CD4-positive, alpha-beta T cell (primary cell): ENCODE measurements around the gene TMEM151B. TPM values are rescaled to one million over a fixed set of nuclear protein-coding genes. Genes with fewer than 3 reads are reported as not detected.

Source experiments
- ATAC-seq: fragments of 200-7000 bp; cut with Tn5 transposase; one replicate; pipeline ENCODE4 v1.10.0; 2022; ENCODE audit warnings: mild to moderate bottlenecking; ENCODE audit not compliant: poor library complexity
- CTCF ChIA-PET: fragments of 350-600 bp; sonication (Branson Sonifier 250); formaldehyde crosslinking; loops from one replicate; lab custom pipeline; 2021; ENCODE audit warnings: antibody characterized with exemption, inconsistent platforms; lab: Charles Lee
- POLR2A ChIA-PET: fragments of 350-600 bp; sonication (Branson Sonifier 250); formaldehyde crosslinking; loops from one replicate; lab custom pipeline; 2021; ENCODE audit warnings: antibody characterized with exemption, inconsistent platforms; lab: Charles Lee
- DNase-seq, 14 experiments: peaks; one replicate each; pipeline ENCODE4 v3.0.0-alpha.2; 2013 to 2020; ENCODE audit warnings: mixed read lengths in 2 of 14
- H3K27ac ChIP-seq, 2 donors: one replicate each; pipeline versions ENCODE4 v1.5.1 to v1.7.0; 2013; ENCODE audit warnings: low read length in 2 of 2, low read depth in 1 of 2, mild to moderate bottlenecking in 1 of 2
- H3K27me3 ChIP-seq, 2 experiments: 1 replicate in 1 of 2; 2 replicates in 1 of 2; pipeline versions ENCODE4 v1.6.1 to v1.7.0; 2013; ENCODE audit warnings: low read length in 2 of 2, control low read depth in 1 of 2, mild to moderate bottlenecking in 1 of 2, moderate library complexity in 1 of 2; ENCODE audit not compliant: insufficient read depth in 2 of 2, control insufficient read depth in 1 of 2
- H3K36me3 ChIP-seq: one replicate; pipeline ENCODE4 v1.6.1; 2013; ENCODE audit warnings: low read length, control low read depth; ENCODE audit not compliant: insufficient read depth
- H3K4me1 ChIP-seq: one replicate; pipeline ENCODE4 v1.6.1; 2013; ENCODE audit warnings: low read length, control low read depth; ENCODE audit not compliant: insufficient read depth
- H3K4me3 ChIP-seq: one replicate; pipeline ENCODE4 v1.5.1; 2013; ENCODE audit warnings: mild to moderate bottlenecking, low read length, moderate library complexity
- H3K9me3 ChIP-seq, 2 experiments: 1 replicate in 1 of 2; 2 replicates in 1 of 2; pipeline versions ENCODE4 v1.6.1 to v1.7.0; 2013; ENCODE audit warnings: low read length in 2 of 2, mild to moderate bottlenecking in 2 of 2, control low read depth in 1 of 2, moderate library complexity in 1 of 2; ENCODE audit not compliant: control insufficient read depth in 1 of 2, insufficient read depth in 1 of 2
- H3K27ac Mint-ChIP-seq: one replicate; pipeline ENCODE4 v1.8.0; 2020; ENCODE audit warnings: mixed read lengths
- H3K27me3 Mint-ChIP-seq: one replicate; pipeline ENCODE4 v1.8.0; 2021; ENCODE audit warnings: mixed read lengths
- H3K36me3 Mint-ChIP-seq: one replicate; pipeline ENCODE4 v1.8.0; 2021; ENCODE audit warnings: low read depth, mixed read lengths
- H3K4me1 Mint-ChIP-seq: one replicate; pipeline ENCODE4 v1.8.0; 2021; ENCODE audit warnings: low read depth, mixed read lengths
- H3K4me3 Mint-ChIP-seq: one replicate; pipeline ENCODE4 v1.8.0; 2020; ENCODE audit warnings: mild to moderate bottlenecking, mixed read lengths
- H3K9me3 Mint-ChIP-seq: one replicate; pipeline ENCODE4 v1.8.0; 2020; ENCODE audit warnings: mixed read lengths
- CTCF ChIP-seq: fragments of 200-600 bp; IDR thresholded peaks from one replicate; pipeline ENCODE4 v1.8.0; 2022; ENCODE audit warnings: antibody characterized with exemption, mild to moderate bottlenecking
- intact Hi-C, 2 experiments: fragments of 100-400 bp; cut with DNase I in 1 of 2; cut with micrococcal nuclease in 1 of 2; formaldehyde crosslinking; loops; one replicate each; pipeline versions ENCODE4 v1.15.1 to v1.9.0; 2023 to 2025; cut with DNase I, micrococcal nuclease
- total RNA-seq, 174 experiments: library from RNA in 2 of 174; stranded (reverse) in 2 of 174; gene quantifications; one replicate each; pipeline ENCODE4 v1.2.3 and lab custom pipeline; 2021 to 2026

Gene TMEM151B
- total RNA-seq, 2 experiments from 2014 or later: not detected

- Histone ChIP-seq H3K36me3 (peaks cover 18% of the 10 kb centered on the region), H3K27me3 (peaks cover 38 to 46% of the 10 kb centered on the region in 2 experiments), H3K4me3 (peak overlapping the region; percentile 40), H3K9me3 (peaks cover 0 to 5% of the 10 kb centered on the region in 2 experiments), H3K4me1 (peaks cover 16% of the 10 kb centered on the region), H3K27ac (no peak overlapping the region)
- Mint-ChIP-seq H3K27ac (no peak overlapping the region), H3K4me1 (peaks cover 15% of the 10 kb centered on the region), H3K36me3 (peaks cover 23% of the 10 kb centered on the region), H3K9me3 (no peaks in the 10 kb centered on the region), H3K27me3 (peaks cover 44% of the 10 kb centered on the region), H3K4me3 (peak overlapping the region; percentile 54)
- CTCF ChIA-PET: interaction anchor here (1.3 to 3.1 kb wide), 3 partner anchors 8 to 29 kb away, joined by 4 to 12 read pairs (median 4); partner anchors contain the start of gene AARS2
- DNase-seq (peak; percentile 13 to 71 (median 44)), ATAC-seq (peak; percentile 88)
- POLR2A ChIA-PET: interaction anchor here (4.0 kb wide), 1 partner anchor 16 kb away, joined by 18 read pairs; the partner anchor contains the start of gene AARS2
- intact Hi-C loops: no loop called here
- no peak for TF ChIP-seq CTCF
Measured at GRCh38 chr6:44297063-44298038, 27.1 kb downstream of the TMEM151B start.

GRCh38 chr6:44298055-44298803, 28.0 kb downstream of the TMEM151B start:
- Mint-ChIP-seq H3K27ac (no peak overlapping the region), H3K36me3 (peaks cover 29% of the 10 kb centered on the region), H3K4me1 (peaks cover 15% of the 10 kb centered on the region), H3K4me3 (peak overlapping the region; percentile 54), H3K27me3 (peaks cover 38% of the 10 kb centered on the region), H3K9me3 (no peaks in the 10 kb centered on the region)
- TF ChIP-seq CTCF: no peak
- no peak for ATAC-seq
- ChIA-PET POLR2A (interaction anchor here (0.7 to 4.0 kb wide), 2 partner anchors 15 to 22 kb away, joined by 4 to 18 read pairs; partner anchors contain the start of gene AARS2), CTCF (interaction anchor here (3.1 kb wide), 1 partner anchor 15 kb away, joined by 12 read pairs; the partner anchor contains the start of gene AARS2)
- Histone ChIP-seq H3K4me1 (peaks cover 16% of the 10 kb centered on the region), H3K27me3 (peaks cover 34 to 39% of the 10 kb centered on the region in 2 experiments), H3K27ac (no peak overlapping the region), H3K36me3 (peaks cover 27% of the 10 kb centered on the region), H3K9me3 (peaks cover 0 to 5% of the 10 kb centered on the region in 2 experiments), H3K4me3 (peak overlapping the region; percentile 7)
- DNase-seq: no peak
- intact Hi-C loops: no loop called here

GRCh38 chr6:44298864-44299263, 28.6 kb downstream of the TMEM151B start:
- DNase-seq (no peak), ATAC-seq (no peak)
- peaks cover 0 to 5% of the 10 kb centered on the region in 2 experiments for H3K9me3 ChIP-seq
- peaks cover 15% of the 10 kb centered on the region for H3K4me1 Mint-ChIP-seq
- POLR2A ChIA-PET: interaction anchor here (0.7 to 4.0 kb wide), 2 partner anchors 15 to 23 kb away, joined by 4 to 18 read pairs; partner anchors contain the start of gene AARS2
- H3K4me3 Mint-ChIP-seq: peak overlapping the region; percentile 61
- H3K36me3 ChIP-seq: peaks cover 32% of the 10 kb centered on the region
- CTCF ChIA-PET: no interaction called here
- intact Hi-C loops: no loop called here
- TF ChIP-seq CTCF: no peak
- no peak overlapping the region for H3K27ac ChIP-seq
- H3K27ac Mint-ChIP-seq: no peak overlapping the region
- peaks cover 16% of the 10 kb centered on the region for H3K4me1 ChIP-seq
- no peaks in the 10 kb centered on the region for H3K9me3 Mint-ChIP-seq
- H3K4me3 ChIP-seq: no peak overlapping the region
- peaks cover 31% of the 10 kb centered on the region for H3K27me3 Mint-ChIP-seq
- H3K27me3 ChIP-seq: peaks cover 30 to 32% of the 10 kb centered on the region in 2 experiments
- H3K36me3 Mint-ChIP-seq: peaks cover 36% of the 10 kb centered on the region
